ENCODE results near the gene TMEM205.

- TF ChIP-seq CTCF (IDR thresholded peaks at IDR 0.05) = no peak
- TF ChIP-seq POLR2AphosphoS5 (IDR thresholded peaks at IDR 0.05) = peak in 1 of 3 donors; percentile 12
- no peak for TF ChIP-seq POLR2A (IDR thresholded peaks at IDR 0.05)
Observed at GRCh38 chr19:11375143-11375948, 29.3 kb upstream of the TMEM205 start.
